GM12872 (cell line): ENCODE data around the gene MAP3K8.

ENCODE experiments used
- TF ChIP-seq, protein P1 (sequence below): IDR thresholded peaks from 3 replicates; pipeline ENCODE4 v1.5.1; 2011; ENCODE audit warnings: low read depth, mild to moderate bottlenecking, low read length, moderate library complexity; ENCODE audit not compliant: insufficient read depth

The MAP3K8 gene

DNA sequence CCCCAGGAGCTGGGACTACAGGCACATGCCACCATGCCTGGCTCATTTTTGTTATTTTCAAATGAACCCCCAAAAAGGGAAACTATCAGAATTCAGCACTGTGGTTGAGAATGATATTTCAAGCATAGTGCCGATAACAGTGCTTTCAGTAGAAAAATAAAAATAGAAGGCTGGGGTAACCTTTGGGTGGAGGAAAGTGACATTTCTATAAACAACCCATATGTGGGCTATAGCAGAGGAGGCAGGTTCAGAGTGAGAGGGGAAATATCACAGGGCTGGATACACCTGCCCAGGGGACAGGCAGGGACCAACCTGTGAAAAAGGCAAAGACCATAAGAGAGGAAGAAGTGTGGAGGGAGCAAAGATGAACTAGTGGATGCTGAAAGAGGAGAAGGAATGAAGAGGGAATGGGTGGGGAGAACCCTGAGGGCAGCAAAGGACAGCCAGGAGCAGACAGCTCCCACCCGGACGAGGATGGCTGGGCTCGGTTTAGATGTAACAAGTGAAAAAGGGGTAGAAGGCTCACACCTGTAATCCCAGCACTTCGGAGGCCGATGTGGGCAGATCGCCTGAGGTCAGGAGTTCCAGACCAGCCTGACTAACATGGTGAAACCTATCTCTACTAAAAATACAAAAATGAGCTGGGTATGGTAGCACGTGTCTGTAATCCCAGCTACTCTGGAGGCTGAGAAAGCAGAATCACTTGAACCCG, 56.5 kb downstream of the MAP3K8 start:
- TF ChIP-seq, protein P1, sequence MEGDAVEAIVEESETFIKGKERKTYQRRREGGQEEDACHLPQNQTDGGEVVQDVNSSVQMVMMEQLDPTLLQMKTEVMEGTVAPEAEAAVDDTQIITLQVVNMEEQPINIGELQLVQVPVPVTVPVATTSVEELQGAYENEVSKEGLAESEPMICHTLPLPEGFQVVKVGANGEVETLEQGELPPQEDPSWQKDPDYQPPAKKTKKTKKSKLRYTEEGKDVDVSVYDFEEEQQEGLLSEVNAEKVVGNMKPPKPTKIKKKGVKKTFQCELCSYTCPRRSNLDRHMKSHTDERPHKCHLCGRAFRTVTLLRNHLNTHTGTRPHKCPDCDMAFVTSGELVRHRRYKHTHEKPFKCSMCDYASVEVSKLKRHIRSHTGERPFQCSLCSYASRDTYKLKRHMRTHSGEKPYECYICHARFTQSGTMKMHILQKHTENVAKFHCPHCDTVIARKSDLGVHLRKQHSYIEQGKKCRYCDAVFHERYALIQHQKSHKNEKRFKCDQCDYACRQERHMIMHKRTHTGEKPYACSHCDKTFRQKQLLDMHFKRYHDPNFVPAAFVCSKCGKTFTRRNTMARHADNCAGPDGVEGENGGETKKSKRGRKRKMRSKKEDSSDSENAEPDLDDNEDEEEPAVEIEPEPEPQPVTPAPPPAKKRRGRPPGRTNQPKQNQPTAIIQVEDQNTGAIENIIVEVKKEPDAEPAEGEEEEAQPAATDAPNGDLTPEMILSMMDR: no peak

- TF ChIP-seq, protein P1: no peak
Observed at GRCh38 chr10:30491204-30491915, 57.4 kb downstream of the MAP3K8 start.

DNA sequence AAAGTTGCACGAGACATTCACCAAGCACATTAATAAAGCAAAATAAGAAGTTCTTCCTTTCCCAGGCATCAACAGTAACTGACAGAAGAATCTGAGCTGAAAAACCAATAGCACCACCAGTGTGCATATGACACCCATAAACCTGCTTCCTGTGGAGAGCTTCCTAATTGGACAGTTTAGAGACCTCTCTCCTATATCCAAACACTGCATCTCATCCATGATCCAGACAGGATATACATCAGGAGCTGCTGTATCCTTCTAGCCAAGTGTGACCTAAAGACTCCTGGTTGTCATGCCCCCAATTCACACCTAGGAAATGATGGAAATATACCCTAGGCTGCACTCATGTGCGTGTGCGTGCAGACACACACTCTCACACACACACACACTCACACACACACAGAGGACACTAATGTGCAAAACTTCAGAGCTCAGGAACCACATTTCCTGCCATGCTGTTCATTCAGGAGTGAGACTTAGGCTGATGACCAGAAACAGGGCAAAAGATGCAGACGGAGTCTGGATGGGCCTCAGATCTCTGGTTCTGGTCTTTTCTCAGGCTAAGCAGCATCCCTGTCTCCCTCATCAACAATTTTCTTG, 58.0 kb downstream of the MAP3K8 start:
- TF ChIP-seq, protein P1: no peak

GRCh38 chr10:30493609-30494530, 59.9 kb downstream of the MAP3K8 start:
- TF ChIP-seq, protein P1: peak; percentile 55

- TF ChIP-seq, protein P1: no peak
Observed at GRCh38 chr10:30494558-30494957, 60.6 kb downstream of the MAP3K8 start.

- TF ChIP-seq, protein P1: no peak
Observed at GRCh38 chr10:30495687-30496086, 61.7 kb downstream of the MAP3K8 start.
